Stimulated activated CD8-positive, alpha-beta memory T cell treated with anti-CD3 and anti-CD28 coated beads, Interleukin-12 subunit alpha, Interleukin-12 subunit beta, amount 100 ng/mL, for 24 hours (primary cell): ENCODE data around the gene FBXO28.

Experiments used
- DNase-seq: peaks from one replicate; pipeline ENCODE4 v3.0.0-alpha.2; 2020; ENCODE audit errors: extremely low read depth

The FBXO28 gene

DNA sequence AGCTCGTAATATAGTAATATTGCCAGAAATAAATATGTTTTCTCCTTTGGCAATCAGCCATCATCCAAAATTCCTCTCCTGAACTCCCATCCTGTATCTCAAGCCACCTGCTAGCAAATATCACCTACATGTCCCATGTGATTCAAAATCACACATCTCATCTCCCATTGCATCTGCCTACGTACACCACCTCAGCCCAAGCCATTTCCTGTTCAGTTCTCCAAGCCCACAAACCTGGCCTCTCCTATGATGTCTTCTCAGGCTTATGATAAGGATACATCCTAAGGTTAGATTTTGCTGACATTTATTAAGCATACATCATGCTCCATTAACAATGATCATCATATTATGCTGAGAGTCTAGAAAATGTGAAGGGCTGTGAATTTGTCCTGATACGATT lies 37.2 kb downstream of the FBXO28 start:
- DNase-seq = no peak

GRCh38 chr1:224157316-224157715 lies 43.4 kb downstream of the FBXO28 start:
- no peak for DNase-seq

- DNase-seq = no peak
Measured at GRCh38 chr1:224159541-224159940, 45.6 kb downstream of the FBXO28 start.

DNA sequence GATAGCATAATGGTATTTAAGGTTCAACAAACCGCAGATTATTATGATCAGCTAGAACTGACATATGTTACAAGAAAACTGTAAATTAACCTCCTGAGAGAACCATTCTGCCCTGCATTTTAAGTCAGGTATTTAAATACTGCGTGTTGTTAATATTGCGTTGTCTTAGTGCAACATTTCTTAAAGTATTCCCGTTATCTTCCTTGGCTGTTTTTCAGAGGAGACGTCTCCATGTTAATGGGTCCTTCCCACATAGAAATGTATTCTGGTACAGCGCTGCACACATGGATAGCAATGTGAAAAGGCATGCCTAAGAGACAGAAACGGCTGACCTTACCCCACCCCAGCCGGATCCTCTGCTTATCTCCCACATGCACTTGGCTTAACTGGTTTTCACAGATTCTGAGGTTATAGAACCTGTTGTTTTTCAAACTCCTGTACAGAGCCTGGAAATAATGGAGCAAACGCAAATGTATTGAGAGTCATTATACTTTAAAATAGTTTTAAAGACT lies 46.3 kb downstream of the FBXO28 start:
- DNase-seq = no peak

DNA sequence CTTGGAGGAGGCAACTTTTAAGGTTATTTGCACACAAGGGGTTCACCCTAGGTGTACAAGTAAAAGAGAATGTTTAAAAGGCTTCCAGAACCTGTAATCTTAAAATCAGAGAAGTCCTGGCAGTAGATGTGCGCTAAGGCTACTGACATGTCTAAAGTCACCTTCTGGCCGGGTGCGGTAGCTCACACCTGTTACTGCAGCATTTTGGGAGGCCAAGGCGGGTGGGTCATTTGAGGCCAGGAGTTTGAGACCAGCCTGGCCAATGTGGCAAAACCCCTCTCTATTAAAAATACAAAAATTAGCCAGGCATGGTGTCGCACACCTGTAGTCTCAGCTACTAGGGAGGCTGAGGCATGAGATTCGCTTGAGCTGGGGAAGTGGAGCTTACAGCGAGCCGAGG lies 48.9 kb downstream of the FBXO28 start:
- no peak for DNase-seq

DNA sequence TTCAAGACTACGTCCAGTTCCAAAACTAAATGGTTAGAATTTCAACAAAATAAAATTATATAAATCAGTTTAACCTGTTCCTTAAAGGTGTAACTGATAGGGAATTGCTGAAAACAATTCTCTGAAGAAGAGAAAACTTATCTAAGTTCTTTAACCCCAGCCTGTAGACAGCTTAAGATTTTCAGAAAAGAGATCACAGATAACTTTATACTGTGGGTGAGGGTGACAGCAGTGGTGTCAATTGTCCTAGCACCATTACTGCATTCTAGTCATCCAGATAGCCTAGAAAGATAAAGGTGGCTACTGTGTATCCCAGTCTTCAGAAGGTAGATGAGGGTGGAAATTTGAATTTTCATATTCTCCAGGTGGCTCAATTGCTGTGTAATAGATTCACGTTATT lies 49.4 kb downstream of the FBXO28 start:
- DNase-seq = no peak

DNA sequence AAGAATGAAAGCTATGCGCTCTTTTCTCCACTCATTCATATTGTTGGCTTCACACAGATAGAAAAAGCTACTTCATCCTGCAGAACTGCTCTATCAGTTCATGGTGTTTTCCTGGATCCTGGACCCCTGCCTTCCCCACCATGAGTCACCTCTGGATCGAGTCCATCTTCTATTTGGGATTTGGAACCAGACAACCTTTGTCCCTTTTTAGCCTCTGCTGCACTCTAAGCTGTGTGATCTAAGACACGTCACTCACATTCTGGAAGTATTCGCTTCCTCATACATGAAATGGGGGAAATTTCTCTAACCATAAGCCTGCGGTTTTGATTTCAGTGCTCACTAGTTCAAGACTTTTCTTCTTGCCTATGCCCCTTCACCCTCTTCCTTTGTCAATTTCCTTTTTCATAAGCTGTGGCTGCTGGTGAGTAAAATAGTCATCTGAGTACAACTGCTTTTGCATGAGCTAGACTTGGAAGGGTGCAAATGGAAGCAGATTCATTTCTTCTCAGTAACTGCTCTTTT lies 55.0 kb downstream of the FBXO28 start:
- DNase-seq = no peak

DNA sequence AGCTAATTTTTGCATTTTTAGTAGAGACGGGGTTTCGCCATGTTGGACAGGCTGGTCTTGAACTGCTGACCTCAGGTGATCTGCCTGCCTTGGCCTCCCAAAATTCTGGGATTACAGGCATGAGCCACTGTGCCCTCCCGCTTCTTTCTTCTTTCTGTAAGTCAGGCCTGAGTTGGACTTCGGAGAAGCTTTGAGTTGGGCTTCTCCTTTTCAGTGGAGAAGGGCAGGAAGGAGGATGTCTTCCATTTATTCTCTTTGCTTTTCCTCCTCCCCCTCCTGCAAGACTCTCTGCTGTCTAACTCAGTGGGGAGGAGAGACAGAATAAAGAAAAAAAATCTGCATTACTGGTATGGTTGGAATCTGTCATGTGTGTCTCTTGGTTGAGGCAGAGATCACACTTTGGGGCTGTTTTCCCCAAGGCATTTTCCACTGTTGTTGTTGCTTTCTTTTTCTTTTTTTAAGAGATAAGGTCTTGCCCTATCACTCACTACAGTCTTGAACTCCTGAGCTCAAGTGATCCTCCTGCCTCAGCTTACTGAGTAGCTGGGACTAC lies 55.9 kb downstream of the FBXO28 start:
- no peak for DNase-seq

DNA sequence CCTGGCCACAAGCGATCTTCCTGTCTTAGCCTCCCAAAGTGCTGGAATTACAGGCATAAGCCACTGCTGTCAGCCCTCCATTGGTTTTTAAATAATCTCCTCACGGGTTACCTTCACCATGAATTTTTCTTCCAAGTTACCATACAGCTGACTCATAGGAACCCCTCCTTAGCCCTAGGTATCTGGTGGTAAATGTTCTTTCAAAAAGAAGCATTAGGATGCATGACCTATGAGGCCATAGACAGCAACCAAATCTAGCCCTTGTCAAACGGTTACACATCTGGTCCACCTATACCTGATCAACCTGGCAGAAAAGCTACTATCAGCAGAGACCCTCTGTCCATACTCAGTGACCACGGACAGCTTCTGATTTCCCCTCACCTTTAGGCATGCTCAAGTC lies 56.4 kb downstream of the FBXO28 start:
- DNase-seq = no peak

- no peak for DNase-seq
Measured at GRCh38 chr1:224170748-224171478, 57.0 kb downstream of the FBXO28 start.

GRCh38 chr1:224172229-224172628 lies 58.3 kb downstream of the FBXO28 start:
- no peak for DNase-seq

- no peak for DNase-seq
Measured at GRCh38 chr1:224173523-224173922, 59.6 kb downstream of the FBXO28 start.

- no peak for DNase-seq
Measured at GRCh38 chr1:224175617-224176016, 61.7 kb downstream of the FBXO28 start.

- no peak for DNase-seq
Measured at GRCh38 chr1:224177356-224177999, 63.6 kb downstream of the FBXO28 start.

GRCh38 chr1:224178894-224179293 lies 65.0 kb downstream of the FBXO28 start:
- no peak for DNase-seq

- DNase-seq = no peak
Measured at GRCh38 chr1:224180783-224181452, 67.0 kb downstream of the FBXO28 start.

GRCh38 chr1:224181453-224181810 lies 67.5 kb downstream of the FBXO28 start:
- no peak for DNase-seq

GRCh38 chr1:224182057-224182865 lies 68.3 kb downstream of the FBXO28 start:
- DNase-seq = no peak

DNA sequence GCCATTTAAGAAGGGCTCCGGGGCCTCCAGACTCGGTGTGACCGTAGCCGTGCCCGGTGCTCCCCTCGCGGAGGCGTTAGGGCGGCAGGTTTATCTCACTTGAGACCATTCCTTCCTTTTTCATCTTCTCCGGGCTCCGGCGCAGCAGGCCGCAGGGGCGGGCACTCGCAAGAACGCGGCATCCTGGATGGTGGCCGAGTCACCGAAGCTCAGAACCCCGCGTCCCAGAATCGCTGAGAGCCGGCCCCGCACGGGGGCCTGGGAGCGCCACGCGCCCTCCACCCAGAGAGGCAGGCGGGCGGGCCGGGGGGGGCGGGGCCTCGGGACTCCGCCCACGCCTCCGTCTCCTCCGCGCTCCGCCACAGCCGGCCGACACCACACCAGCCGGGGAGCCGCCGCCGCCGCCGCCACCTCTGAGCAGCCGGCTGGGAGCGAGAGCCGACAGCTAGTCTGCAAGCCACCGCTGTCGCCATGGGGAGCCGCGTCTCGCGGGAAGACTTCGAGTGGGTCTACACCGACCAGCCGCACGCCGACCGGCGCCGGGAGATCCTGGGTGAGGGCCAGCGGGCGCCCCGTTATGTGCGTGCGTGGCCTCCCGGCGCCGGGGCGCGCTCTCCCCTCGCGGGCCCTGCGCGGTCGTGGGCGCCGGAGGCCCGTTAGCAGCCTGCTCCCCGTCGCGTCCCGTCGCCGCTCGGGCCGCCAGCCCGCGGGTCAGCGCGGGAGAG lies 69.1 kb downstream of the FBXO28 start, which contains the start of gene DEGS1:
TSS of gene DEGS1 (plus strand) at position 375 of the 725 bp plus-strand sequence. CDS start at position 472, 97 bp downstream.
- DNase-seq = peak; percentile 46

GRCh38 chr1:224183591-224184312 lies 69.8 kb downstream of the FBXO28 start:
- DNase-seq = no peak
